Lower leg skin (tissue), 3 donors: ENCODE measurements around the gene CEP295NL.

Experiments used
- CTCF ChIP-seq, 3 donors: fragments of 450-650 bp; IDR thresholded peaks; one replicate each; pipeline ENCODE4 v1.5.1; 2016; ENCODE audit warnings: antibody characterized with exemption in 3 of 3, mild to moderate bottlenecking in 3 of 3, moderate library complexity in 2 of 3
- POLR2A ChIP-seq, 2 donors: fragments of 450-650 bp; IDR thresholded peaks; one replicate each; pipeline ENCODE4 v1.6.1; 2016 to 2017; ENCODE audit warnings: antibody characterized with exemption in 2 of 2, mild to moderate bottlenecking in 1 of 2, moderate library complexity in 1 of 2

- TF ChIP-seq CTCF (IDR thresholded peaks at IDR 0.05): no peak
- TF ChIP-seq POLR2A (IDR thresholded peaks at IDR 0.05): no peak
Measured at GRCh38 chr17:78849026-78849425, 54.0 kb downstream of the CEP295NL start.
